Measurements from ENCODE around the gene TOM1. TPM values are rescaled to one million over a fixed set of nuclear protein-coding genes. Genes with fewer than 3 reads are reported as not detected.

The TOM1 gene
- total RNA-seq, 2 experiments from 2014 or later: 16.2 to 20.0 TPM

GRCh38 chr22:35347462-35347861 lies 47.8 kb downstream of the TOM1 start:
- H3K27ac Mint-ChIP-seq: no peak overlapping the region
- ATAC-seq: no peak
- POLR2A ChIA-PET: no interaction called here

GRCh38 chr22:35348026-35348590 lies 48.4 kb downstream of the TOM1 start:
- ATAC-seq: no peak
- POLR2A ChIA-PET: no interaction called here
- intact Hi-C loops (cut with micrococcal nuclease): no loop called here
- Mint-ChIP-seq H3K36me3 (ENCODE audit: low read depth) (peaks cover 2% of the 10 kb centered on the region), H3K27me3 (peaks cover 7% of the 10 kb centered on the region), H3K4me3 (no peak overlapping the region), H3K9me3 (no peaks in the 10 kb centered on the region), H3K4me1 (ENCODE audit: low read depth) (peaks cover 23% of the 10 kb centered on the region), H3K27ac (no peak overlapping the region)
- no peak for DNase-seq
- CTCF ChIA-PET: no interaction called here
- no peak for TF ChIP-seq CTCF (IDR thresholded peaks at IDR 0.05)

More at GRCh38 chr22:35347462-35347861, 47.8 kb downstream of the TOM1 start:
- CTCF ChIA-PET: no interaction called here
- peaks cover 18% of the 10 kb centered on the region for H3K4me1 Mint-ChIP-seq (ENCODE audit: low read depth)
- no peaks in the 10 kb centered on the region for H3K9me3 Mint-ChIP-seq
- H3K27me3 Mint-ChIP-seq: peaks cover 7% of the 10 kb centered on the region
- TF ChIP-seq CTCF (IDR thresholded peaks at IDR 0.05): no peak
- H3K36me3 Mint-ChIP-seq (ENCODE audit: low read depth): peaks cover 2% of the 10 kb centered on the region
- intact Hi-C loops (cut with micrococcal nuclease): no loop called here
- DNase-seq: no peak
- no peak overlapping the region for H3K4me3 Mint-ChIP-seq

- H3K27me3 Mint-ChIP-seq: peaks cover 7% of the 10 kb centered on the region
- ATAC-seq (no peak), DNase-seq (no peak)
- ChIA-PET CTCF (no interaction called here), POLR2A (no interaction called here)
- H3K36me3 Mint-ChIP-seq (ENCODE audit: low read depth): peaks cover 2% of the 10 kb centered on the region
- no peak overlapping the region for H3K4me3 Mint-ChIP-seq
- TF ChIP-seq CTCF (IDR thresholded peaks at IDR 0.05): no peak
- H3K9me3 Mint-ChIP-seq: no peaks in the 10 kb centered on the region
- intact Hi-C loops (cut with micrococcal nuclease): no loop called here
- H3K27ac Mint-ChIP-seq: no peak overlapping the region
- H3K4me1 Mint-ChIP-seq (ENCODE audit: low read depth): peaks cover 26% of the 10 kb centered on the region
These were observed 49.0 kb downstream of the TOM1 start for GRCh38 chr22:35348703-35349102.

- Mint-ChIP-seq H3K27me3 (peaks cover 7% of the 10 kb centered on the region), H3K4me1 (ENCODE audit: low read depth) (peaks cover 26% of the 10 kb centered on the region), H3K27ac (no peak overlapping the region), H3K36me3 (ENCODE audit: low read depth) (peaks cover 2% of the 10 kb centered on the region), H3K9me3 (no peaks in the 10 kb centered on the region), H3K4me3 (no peak overlapping the region)
- intact Hi-C loops (cut with micrococcal nuclease): no loop called here
- DNase-seq (no peak), ATAC-seq (no peak)
- no peak for TF ChIP-seq CTCF (IDR thresholded peaks at IDR 0.05)
- POLR2A ChIA-PET: no interaction called here
- CTCF ChIA-PET: interaction anchor here (2.1 to 2.4 kb wide), 2 partner anchors 43 to 233 kb away, joined by 8 to 36 read pairs; no protein-coding TSS in a partner anchor
These were observed 49.6 kb downstream of the TOM1 start for GRCh38 chr22:35349368-35349703.

- ATAC-seq: no peak
- Mint-ChIP-seq H3K4me1 (ENCODE audit: low read depth) (peaks cover 26% of the 10 kb centered on the region), H3K4me3 (no peak overlapping the region), H3K9me3 (no peaks in the 10 kb centered on the region), H3K36me3 (ENCODE audit: low read depth) (peaks cover 2% of the 10 kb centered on the region), H3K27ac (no peak overlapping the region), H3K27me3 (peaks cover 7% of the 10 kb centered on the region)
- ChIA-PET CTCF (interaction anchor here (0.6 to 2.4 kb wide), 15 partner anchors 9 to 340 kb away, joined by 3 to 36 read pairs (median 6); no protein-coding TSS in a partner anchor), POLR2A (interaction anchor here (1.6 kb wide), 1 partner anchor 298 kb away, joined by 4 read pairs; the partner anchor contains the start of gene APOL6)
- DNase-seq: no peak
- intact Hi-C loops (cut with micrococcal nuclease): loop anchor here (5.0 to 10.0 kb wide), 2 partner anchors 232 to 275 kb away; no protein-coding TSS in a partner anchor
- no peak for TF ChIP-seq CTCF (IDR thresholded peaks at IDR 0.05)
These were observed 50.2 kb downstream of the TOM1 start for GRCh38 chr22:35349704-35350538.

All from activated CD8-positive, alpha-beta T cell treated with anti-CD3 and anti-CD28 coated beads for 36 hours (primary cell).